HepG2 (cell line): Measurements from ENCODE around the gene MCRS1. TPM values are rescaled to one million over a fixed set of nuclear protein-coding genes. Genes with fewer than 3 reads are reported as not detected.

ENCODE experiments used
- HMGA1 ChIP-seq: sonication (generic); formaldehyde crosslinking; conservative IDR thresholded peaks from 2 replicates; pipeline ENCODE4 v1.4.0; 2020; ENCODE audit warnings: missing genetic modification reagents
- NFAT5 ChIP-seq: sonication (generic); formaldehyde crosslinking; IDR thresholded peaks from 2 replicates; pipeline ENCODE4 v1.4.0; 2020; ENCODE audit warnings: missing genetic modification reagents
- ZFP91 ChIP-seq: sonication (generic); formaldehyde crosslinking; IDR thresholded peaks from 2 replicates; pipeline ENCODE4 v1.9.0; 2022; ENCODE audit warnings: missing genetic modification reagents, mild to moderate bottlenecking, borderline replicate concordance
- ZNF547 ChIP-seq: sonication (generic); formaldehyde crosslinking; IDR thresholded peaks from 2 replicates; pipeline ENCODE4 v1.5.1; 2020; ENCODE audit warnings: mild to moderate bottlenecking, missing genetic modification reagents
- polyA plus RNA-seq, 8 experiments: library from polyadenylated mRNA; depleted of rRNA in 3 of 8; stranded (reverse) in 7 of 8; unstranded in 1 of 8; fragments of >200 nt; fragmentation: Illumina TruSeq in 4 of 8; extraction: Trizol in 4 of 8; gene quantifications; 2 replicates each; pipeline versions ENCODE4 v1.2.1 to v1.2.3, GENCODE V29; 2011 to 2016; ENCODE audit warnings: low read depth in 4 of 8, missing spikeins in 1 of 8, mixed read lengths in 1 of 8; ENCODE audit not compliant: insufficient read depth in 1 of 8
- total RNA-seq, 5 experiments: library from RNA; depleted of rRNA; stranded (reverse); fragments of >200 nt; fragmentation: Illumina TruSeq; extraction: Trizol; gene quantifications; 2 replicates each; pipeline ENCODE4 v1.2.3, GENCODE V29; 2016; ENCODE audit warnings: low read depth in 1 of 5
- TF ChIP-seq, protein P1 (sequence below): sonication (generic); formaldehyde crosslinking; IDR thresholded peaks from 2 replicates; pipeline ENCODE4 v1.4.0; 2020; ENCODE audit warnings: missing genetic modification reagents
- TF ChIP-seq, protein P2 (sequence below): sonication (generic); IDR thresholded peaks from 2 replicates; pipeline ENCODE4 v1.6.1; 2016; ENCODE audit warnings: low read depth, borderline replicate concordance

Gene MCRS1
- total and polyA plus RNA-seq, 2 of the 13 experiments (the other 11 are each of a cell fraction or from before 2014, with no cell fraction given), result 51.0 to 66.3 TPM

- no peak for TF ChIP-seq NFAT5 (CRISPR knock-in tag)
- TF ChIP-seq, protein P1, sequence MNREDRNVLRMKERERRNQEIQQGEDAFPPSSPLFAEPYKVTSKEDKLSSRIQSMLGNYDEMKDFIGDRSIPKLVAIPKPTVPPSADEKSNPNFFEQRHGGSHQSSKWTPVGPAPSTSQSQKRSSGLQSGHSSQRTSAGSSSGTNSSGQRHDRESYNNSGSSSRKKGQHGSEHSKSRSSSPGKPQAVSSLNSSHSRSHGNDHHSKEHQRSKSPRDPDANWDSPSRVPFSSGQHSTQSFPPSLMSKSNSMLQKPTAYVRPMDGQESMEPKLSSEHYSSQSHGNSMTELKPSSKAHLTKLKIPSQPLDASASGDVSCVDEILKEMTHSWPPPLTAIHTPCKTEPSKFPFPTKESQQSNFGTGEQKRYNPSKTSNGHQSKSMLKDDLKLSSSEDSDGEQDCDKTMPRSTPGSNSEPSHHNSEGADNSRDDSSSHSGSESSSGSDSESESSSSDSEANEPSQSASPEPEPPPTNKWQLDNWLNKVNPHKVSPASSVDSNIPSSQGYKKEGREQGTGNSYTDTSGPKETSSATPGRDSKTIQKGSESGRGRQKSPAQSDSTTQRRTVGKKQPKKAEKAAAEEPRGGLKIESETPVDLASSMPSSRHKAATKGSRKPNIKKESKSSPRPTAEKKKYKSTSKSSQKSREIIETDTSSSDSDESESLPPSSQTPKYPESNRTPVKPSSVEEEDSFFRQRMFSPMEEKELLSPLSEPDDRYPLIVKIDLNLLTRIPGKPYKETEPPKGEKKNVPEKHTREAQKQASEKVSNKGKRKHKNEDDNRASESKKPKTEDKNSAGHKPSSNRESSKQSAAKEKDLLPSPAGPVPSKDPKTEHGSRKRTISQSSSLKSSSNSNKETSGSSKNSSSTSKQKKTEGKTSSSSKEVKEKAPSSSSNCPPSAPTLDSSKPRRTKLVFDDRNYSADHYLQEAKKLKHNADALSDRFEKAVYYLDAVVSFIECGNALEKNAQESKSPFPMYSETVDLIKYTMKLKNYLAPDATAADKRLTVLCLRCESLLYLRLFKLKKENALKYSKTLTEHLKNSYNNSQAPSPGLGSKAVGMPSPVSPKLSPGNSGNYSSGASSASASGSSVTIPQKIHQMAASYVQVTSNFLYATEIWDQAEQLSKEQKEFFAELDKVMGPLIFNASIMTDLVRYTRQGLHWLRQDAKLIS (CRISPR knock-in tag), result no peak
- TF ChIP-seq HMGA1 (CRISPR knock-in tag), result no peak
- peak; percentile 65 for TF ChIP-seq ZFP91 (CRISPR knock-in tag)
- 0 out of 2 replicates have a peak, but pooled peaks have one; percentile 26 for TF ChIP-seq ZNF547 (CRISPR knock-in tag)
- TF ChIP-seq, protein P2, sequence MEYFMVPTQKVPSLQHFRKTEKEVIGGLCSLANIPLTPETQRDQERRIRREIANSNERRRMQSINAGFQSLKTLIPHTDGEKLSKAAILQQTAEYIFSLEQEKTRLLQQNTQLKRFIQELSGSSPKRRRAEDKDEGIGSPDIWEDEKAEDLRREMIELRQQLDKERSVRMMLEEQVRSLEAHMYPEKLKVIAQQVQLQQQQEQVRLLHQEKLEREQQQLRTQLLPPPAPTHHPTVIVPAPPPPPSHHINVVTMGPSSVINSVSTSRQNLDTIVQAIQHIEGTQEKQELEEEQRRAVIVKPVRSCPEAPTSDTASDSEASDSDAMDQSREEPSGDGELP, result peak; percentile 79; the same call in 1 of the 2 replicates
Measured at GRCh38 chr12:49580572-49581535, 12.9 kb upstream of the MCRS1 start (continued).
